Muscle of leg (tissue), 11 donors: ENCODE data around the gene BCKDHB. TPM values are rescaled to one million over a fixed set of nuclear protein-coding genes. Genes with fewer than 3 reads are reported as not detected.
"Not testable (repeated sequence)": the region's sequence is repeated elsewhere in the genome, so short reads cannot be mapped to it uniquely, and the experiment has no call there.

ENCODE experiments used
- DNase-seq: peaks from one replicate; pipeline ENCODE4 v3.0.0; 2013
- H3K27ac ChIP-seq: one replicate; pipeline ENCODE4 v1.5.1; 2013; ENCODE audit warnings: mild to moderate bottlenecking, low read length, control low read depth
- H3K27me3 ChIP-seq: one replicate; pipeline ENCODE4 v1.6.1; 2013; ENCODE audit warnings: low read length; ENCODE audit not compliant: control insufficient read depth, insufficient read depth
- H3K36me3 ChIP-seq: one replicate; pipeline ENCODE4 v1.6.1; 2013; ENCODE audit warnings: low read length; ENCODE audit not compliant: control insufficient read depth, insufficient read depth
- H3K4me1 ChIP-seq: one replicate; pipeline ENCODE4 v1.6.1; 2013; ENCODE audit warnings: low read length; ENCODE audit not compliant: control insufficient read depth, insufficient read depth
- H3K4me3 ChIP-seq: one replicate; pipeline ENCODE4 v1.5.1; 2013; ENCODE audit warnings: low read length, control low read depth
- H3K9me3 ChIP-seq: replicated peaks from 2 replicates; pipeline ENCODE4 v1.6.1; 2013; ENCODE audit warnings: low read depth, low read length; ENCODE audit not compliant: control insufficient read depth
- WGBS: methylation state at CpG from one replicate; pipeline ENCODE4 v1.1.5; 2013; ENCODE audit warnings: missing lambda C conversion rate; ENCODE audit not compliant: insufficient coverage; 5-methylcytosine and 5-hydroxymethylcytosine counted together
- polyA plus RNA-seq, 8 donors: library from polyadenylated mRNA; unstranded; fragments of 120-200 nt; gene quantifications; one replicate each; pipeline versions ENCODE4 v1.2.1 to v1.2.3, GENCODE V29; 2013; ENCODE audit warnings: inconsistent platforms in 1 of 8, low replicate concordance in 1 of 8; ENCODE audit not compliant: insufficient read length in 8 of 8, insufficient read depth in 1 of 8
- total RNA-seq: library from RNA; stranded (reverse); fragments of 120-200 nt; gene quantifications from one replicate; pipeline ENCODE4 v1.2.4, GENCODE V29; 2013

BCKDHB gene
- total and polyA plus RNA-seq, 9 donors, result 11.7 to 26.4 (median 20.8) TPM

GRCh38 chr6:80196906-80197305 lies 90.4 kb downstream of the BCKDHB start:
- H3K27ac ChIP-seq, result no peak overlapping the region
- peak; percentile 14 for DNase-seq
- H3K4me1 ChIP-seq, result no peaks in the 10 kb centered on the region
- H3K9me3 ChIP-seq, result no peaks in the 10 kb centered on the region
- no peaks in the 10 kb centered on the region for H3K36me3 ChIP-seq
- H3K27me3 ChIP-seq, result no peaks in the 10 kb centered on the region
- 86% methylated on average over 1 of the region's 4 CpGs for WGBS
- H3K4me3 ChIP-seq, result no peak overlapping the region

GRCh38 chr6:80197474-80197873 lies 91.0 kb downstream of the BCKDHB start:
- peak; percentile 72 for DNase-seq
- Histone ChIP-seq H3K27me3 (no peaks in the 10 kb centered on the region), H3K4me3 (no peak overlapping the region), H3K27ac (no peak overlapping the region), H3K4me1 (no peaks in the 10 kb centered on the region), H3K9me3 (no peaks in the 10 kb centered on the region), H3K36me3 (no peaks in the 10 kb centered on the region)
- no CpG with 5 or more reads among the region's 1 CpG for WGBS

DNA sequence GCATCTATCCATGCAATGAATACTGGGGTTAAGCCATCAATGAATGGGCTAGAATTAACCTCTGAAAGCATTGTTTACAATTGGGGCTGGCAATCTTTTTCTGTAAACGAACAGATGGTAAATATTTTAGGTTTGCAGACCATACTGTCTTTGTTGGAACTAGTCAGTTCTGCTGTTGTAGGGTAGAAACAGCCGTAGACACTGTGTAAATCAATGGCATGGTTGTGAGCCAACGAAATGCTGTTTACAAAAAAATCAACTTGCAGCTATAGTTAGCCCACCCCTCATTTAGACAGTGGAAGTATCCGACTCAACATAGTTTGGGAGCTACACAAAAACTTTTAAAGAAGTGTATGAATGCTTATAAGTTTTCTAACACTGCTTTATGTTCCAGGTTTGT lies 91.5 kb downstream of the BCKDHB start:
- no peaks in the 10 kb centered on the region for H3K4me1 ChIP-seq
- H3K4me3 ChIP-seq, result no peak overlapping the region
- DNase-seq, result peak; percentile 10
- no peak overlapping the region for H3K27ac ChIP-seq
- no peaks in the 10 kb centered on the region for H3K9me3 ChIP-seq
- H3K36me3 ChIP-seq, result no peaks in the 10 kb centered on the region
- WGBS, result 86% methylated on average over 1 of the region's 4 CpGs
- no peaks in the 10 kb centered on the region for H3K27me3 ChIP-seq

DNA sequence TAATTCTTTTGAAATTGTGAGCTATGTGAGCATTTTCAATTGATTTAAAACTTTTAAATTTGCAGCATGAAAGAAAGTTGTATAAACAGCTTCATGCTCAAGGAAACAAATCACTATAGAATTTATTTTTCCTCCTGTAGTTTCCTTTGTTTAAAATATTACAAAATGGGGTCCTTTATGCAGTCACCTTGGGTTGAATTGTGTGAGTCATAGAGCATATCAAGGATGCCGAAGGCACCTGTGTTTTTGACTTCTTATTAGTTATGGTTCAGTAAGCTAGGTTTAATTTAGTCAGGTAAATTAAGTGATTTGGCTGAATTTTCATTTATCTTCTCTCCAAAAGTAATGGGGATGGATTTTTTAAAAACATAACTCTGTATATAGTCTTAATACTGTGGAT lies 96.8 kb downstream of the BCKDHB start:
- Histone ChIP-seq H3K36me3 (no peaks in the 10 kb centered on the region), H3K9me3 (no peaks in the 10 kb centered on the region), H3K4me3 (no peak overlapping the region), H3K27me3 (no peaks in the 10 kb centered on the region), H3K27ac (no peak overlapping the region), H3K4me1 (no peaks in the 10 kb centered on the region)
- no CpG with 5 or more reads among the region's 1 CpG for WGBS
- DNase-seq, result no peak

DNA sequence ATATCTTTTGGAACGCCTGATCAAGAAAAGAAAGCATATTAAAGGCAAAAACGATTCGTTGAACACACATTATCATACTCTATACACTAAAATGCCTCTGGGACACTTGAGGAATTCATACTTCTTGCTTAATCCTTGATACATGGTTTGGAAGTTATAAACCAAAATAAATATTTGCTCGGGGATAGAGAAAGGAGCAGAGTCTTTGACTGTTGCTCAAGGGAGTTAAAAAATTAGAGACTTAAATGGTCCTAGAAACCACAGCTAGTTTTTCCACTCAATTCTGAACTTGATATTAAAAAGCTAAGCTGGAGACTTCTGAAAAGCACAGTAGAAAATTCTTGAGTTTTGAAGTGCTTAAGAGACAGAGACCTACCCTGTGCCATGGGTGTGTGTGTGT lies 98.9 kb downstream of the BCKDHB start:
- no peaks in the 10 kb centered on the region for H3K36me3 ChIP-seq
- WGBS, result no CpG with 5 or more reads among the region's 4 CpGs

GRCh38 chr6:80206758-80207157 lies 100.3 kb downstream of the BCKDHB start:
- no peak for DNase-seq
- Histone ChIP-seq H3K36me3 (no peaks in the 10 kb centered on the region), H3K4me1 (peaks cover 4% of the 10 kb centered on the region), H3K27ac (no peak overlapping the region), H3K4me3 (no peak overlapping the region), H3K9me3 (no peaks in the 10 kb centered on the region), H3K27me3 (no peaks in the 10 kb centered on the region)

More for the DNA sequence above, 98.9 kb downstream of the BCKDHB start:
- H3K27ac ChIP-seq, result no peak overlapping the region
- DNase-seq, result no peak
- H3K4me3 ChIP-seq, result no peak overlapping the region
- H3K9me3 ChIP-seq, result no peaks in the 10 kb centered on the region
- H3K4me1 ChIP-seq, result no peaks in the 10 kb centered on the region
- no peaks in the 10 kb centered on the region for H3K27me3 ChIP-seq

GRCh38 chr6:80209430-80209829 lies 103.0 kb downstream of the BCKDHB start:
- Histone ChIP-seq H3K9me3 (no peaks in the 10 kb centered on the region), H3K4me1 (peaks cover 4% of the 10 kb centered on the region), H3K4me3 (no peak overlapping the region), H3K27me3 (no peaks in the 10 kb centered on the region), H3K27ac (no peak overlapping the region), H3K36me3 (no peaks in the 10 kb centered on the region)
- no CpG with 5 or more reads among the region's 1 CpG for WGBS
- no peak for DNase-seq

GRCh38 chr6:80210618-80211017 lies 104.1 kb downstream of the BCKDHB start:
- WGBS, result 36% methylated on average over 2 of the region's 3 CpGs

GRCh38 chr6:80211286-80211685 lies 104.8 kb downstream of the BCKDHB start:
- 95% methylated on average over 2 of the region's 3 CpGs for WGBS
- H3K27ac ChIP-seq, result no peak overlapping the region
- peaks cover 4% of the 10 kb centered on the region for H3K4me1 ChIP-seq
- no peaks in the 10 kb centered on the region for H3K27me3 ChIP-seq
- H3K9me3 ChIP-seq, result no peaks in the 10 kb centered on the region
- DNase-seq, result no peak
- H3K36me3 ChIP-seq, result no peaks in the 10 kb centered on the region
- no peak overlapping the region for H3K4me3 ChIP-seq

More at GRCh38 chr6:80210618-80211017, 104.1 kb downstream of the BCKDHB start:
- H3K27ac ChIP-seq, result peak overlapping the region; percentile 18
- peak; percentile 76 for DNase-seq
- no peaks in the 10 kb centered on the region for H3K36me3 ChIP-seq
- H3K27me3 ChIP-seq, result no peaks in the 10 kb centered on the region
- H3K9me3 ChIP-seq, result no peaks in the 10 kb centered on the region
- peaks cover 4% of the 10 kb centered on the region for H3K4me1 ChIP-seq
- no peak overlapping the region for H3K4me3 ChIP-seq

- H3K27ac ChIP-seq, H3K4me3 ChIP-seq, H3K4me1 ChIP-seq, H3K27me3 ChIP-seq, H3K36me3 ChIP-seq, H3K9me3 ChIP-seq, DNase-seq: not testable (repeated sequence)
- WGBS, result no CpG with 5 or more reads among the region's 4 CpGs
Observed at GRCh38 chr6:80211890-80212289, 105.4 kb downstream of the BCKDHB start.

DNA sequence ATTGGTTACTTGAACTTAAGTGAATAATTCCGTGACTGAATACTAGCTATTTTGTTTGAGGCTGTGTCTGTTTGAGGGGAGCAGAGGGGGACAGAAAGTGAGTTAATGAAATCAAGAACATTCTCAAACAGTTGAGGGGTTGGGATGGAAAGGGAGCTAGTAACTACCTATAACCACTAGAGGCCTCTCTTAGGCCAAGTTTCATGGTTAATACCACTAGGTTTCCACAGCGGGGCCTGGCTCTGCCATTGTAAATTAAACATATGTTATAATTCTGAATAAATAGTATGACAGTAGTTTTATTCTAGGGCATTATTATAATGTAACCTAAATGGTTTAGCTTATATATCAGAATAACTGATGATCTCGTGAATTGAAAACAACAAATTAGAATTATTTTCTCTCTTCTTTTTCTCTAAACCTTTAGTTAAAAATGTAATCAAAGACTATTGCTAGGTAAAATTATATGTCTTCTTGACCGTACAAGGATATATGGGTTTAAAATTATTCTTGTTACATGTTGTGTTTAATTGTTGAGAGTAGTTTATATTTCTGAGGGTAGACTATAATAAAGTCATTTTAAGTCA lies 108.1 kb downstream of the BCKDHB start:
- Histone ChIP-seq H3K4me1 (peaks cover 4% of the 10 kb centered on the region), H3K27me3 (no peaks in the 10 kb centered on the region), H3K9me3 (no peaks in the 10 kb centered on the region), H3K27ac (no peak overlapping the region), H3K36me3 (no peaks in the 10 kb centered on the region), H3K4me3 (no peak overlapping the region)
- peak; percentile 76 for DNase-seq
- WGBS, result no CpG with 5 or more reads among the region's 4 CpGs
